IMR-90 (cell line): Measurements from ENCODE around the gene UQCRFS1.

Experiments used
- CHD1 ChIP-seq: IDR thresholded peaks from 2 replicates; pipeline ENCODE4 v1.6.1; 2012; ENCODE audit warnings: low read depth, low read length, improper control_type of control experiment
- POLR2A ChIP-seq: IDR thresholded peaks from 2 replicates; pipeline ENCODE4 v1.6.1; 2012; ENCODE audit warnings: mild to moderate bottlenecking, low read depth, low read length
- RAD21 ChIP-seq: IDR thresholded peaks from 2 replicates; pipeline ENCODE4 v1.6.1; 2012; ENCODE audit warnings: low read length, improper control_type of control experiment
- RCOR1 ChIP-seq: IDR thresholded peaks from 2 replicates; pipeline ENCODE4 v1.6.1; 2012; ENCODE audit warnings: mild to moderate bottlenecking, low read length, improper control_type of control experiment; ENCODE audit not compliant: insufficient replicate concordance
- SMC3 ChIP-seq: fragments of 150-350 bp; IDR thresholded peaks from 2 replicates; pipeline ENCODE4 v1.6.1; 2016; ENCODE audit warnings: low read depth, mild to moderate bottlenecking, antibody characterized with exemption, low read length, moderate library complexity
- TF ChIP-seq, protein P1 (sequence below): fragments of 150-350 bp; IDR thresholded peaks from 2 replicates; pipeline ENCODE4 v1.6.1; 2017; ENCODE audit warnings: mild to moderate bottlenecking, antibody characterized with exemption, low read length, low read depth
- TF ChIP-seq, protein P2 (sequence below): conservative IDR thresholded peaks from 2 replicates; pipeline ENCODE4 v1.5.1; 2012; ENCODE audit warnings: mild to moderate bottlenecking, low read depth, low read length, improper control_type of control experiment

DNA sequence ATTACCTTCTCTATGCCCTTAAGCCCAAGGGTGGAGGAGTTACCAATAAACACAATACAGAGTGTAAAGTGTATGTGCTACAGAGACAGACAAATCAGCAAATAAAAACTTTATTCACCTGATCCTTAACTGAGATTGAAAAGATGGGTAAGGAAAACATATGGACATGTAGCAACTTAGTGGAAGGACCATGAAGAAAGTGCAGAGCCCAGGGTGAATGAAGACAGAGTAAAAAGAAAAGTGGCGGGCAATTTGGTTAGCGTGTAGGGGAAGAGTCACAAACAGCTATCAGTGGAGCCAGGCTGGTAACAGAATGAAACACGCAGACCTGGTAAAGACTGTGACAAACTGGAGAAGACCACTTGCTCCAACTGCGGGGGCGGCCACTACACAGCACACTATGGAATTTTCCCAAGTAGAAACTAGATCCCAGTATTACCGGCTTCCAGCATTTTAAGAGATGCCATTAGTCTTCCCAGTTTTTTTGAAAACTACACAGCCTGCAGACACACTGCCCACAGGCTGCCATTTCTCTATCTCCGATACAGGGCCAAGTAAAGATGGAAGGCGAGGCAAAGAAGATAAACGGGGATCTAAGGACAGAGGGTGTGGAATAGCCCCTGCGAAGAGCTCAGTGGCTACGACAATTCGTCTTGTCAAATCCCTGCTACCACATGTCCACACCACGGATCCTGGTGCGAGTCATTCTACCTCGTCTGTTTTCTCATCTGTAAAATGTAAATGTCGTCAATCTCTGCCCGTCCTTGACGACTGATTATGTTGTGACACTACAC, 1.2 kb downstream of the UQCRFS1 start:
- TF ChIP-seq, protein P1, sequence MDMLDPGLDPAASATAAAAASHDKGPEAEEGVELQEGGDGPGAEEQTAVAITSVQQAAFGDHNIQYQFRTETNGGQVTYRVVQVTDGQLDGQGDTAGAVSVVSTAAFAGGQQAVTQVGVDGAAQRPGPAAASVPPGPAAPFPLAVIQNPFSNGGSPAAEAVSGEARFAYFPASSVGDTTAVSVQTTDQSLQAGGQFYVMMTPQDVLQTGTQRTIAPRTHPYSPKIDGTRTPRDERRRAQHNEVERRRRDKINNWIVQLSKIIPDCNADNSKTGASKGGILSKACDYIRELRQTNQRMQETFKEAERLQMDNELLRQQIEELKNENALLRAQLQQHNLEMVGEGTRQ: no peak
- TF ChIP-seq CHD1: no peak
- TF ChIP-seq SMC3: no peak
- TF ChIP-seq, protein P2, sequence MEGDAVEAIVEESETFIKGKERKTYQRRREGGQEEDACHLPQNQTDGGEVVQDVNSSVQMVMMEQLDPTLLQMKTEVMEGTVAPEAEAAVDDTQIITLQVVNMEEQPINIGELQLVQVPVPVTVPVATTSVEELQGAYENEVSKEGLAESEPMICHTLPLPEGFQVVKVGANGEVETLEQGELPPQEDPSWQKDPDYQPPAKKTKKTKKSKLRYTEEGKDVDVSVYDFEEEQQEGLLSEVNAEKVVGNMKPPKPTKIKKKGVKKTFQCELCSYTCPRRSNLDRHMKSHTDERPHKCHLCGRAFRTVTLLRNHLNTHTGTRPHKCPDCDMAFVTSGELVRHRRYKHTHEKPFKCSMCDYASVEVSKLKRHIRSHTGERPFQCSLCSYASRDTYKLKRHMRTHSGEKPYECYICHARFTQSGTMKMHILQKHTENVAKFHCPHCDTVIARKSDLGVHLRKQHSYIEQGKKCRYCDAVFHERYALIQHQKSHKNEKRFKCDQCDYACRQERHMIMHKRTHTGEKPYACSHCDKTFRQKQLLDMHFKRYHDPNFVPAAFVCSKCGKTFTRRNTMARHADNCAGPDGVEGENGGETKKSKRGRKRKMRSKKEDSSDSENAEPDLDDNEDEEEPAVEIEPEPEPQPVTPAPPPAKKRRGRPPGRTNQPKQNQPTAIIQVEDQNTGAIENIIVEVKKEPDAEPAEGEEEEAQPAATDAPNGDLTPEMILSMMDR: no peak
- 0 out of 2 replicates have a peak, but pooled peaks have one; percentile 5 for TF ChIP-seq POLR2A
- TF ChIP-seq RAD21: no peak
- TF ChIP-seq RCOR1: no peak
